ENCODE measurements around the gene OSBPL9.
"Not testable (repeated sequence)": the region's sequence is repeated elsewhere in the genome, so short reads cannot be mapped to it uniquely, and the experiment has no call there.

The OSBPL9 gene

GRCh38 chr1:51814513-51814912 lies 197.6 kb downstream of the OSBPL9 start:
- no peaks in the 10 kb centered on the region for H3K9me2 ChIP-seq (replicated peaks; ENCODE audit: insufficient read depth, low read length)
- H3K36me3 ChIP-seq (replicated peaks; ENCODE audit: insufficient read depth, low read length) = no peaks in the 10 kb centered on the region
- H4K20me1 ChIP-seq (ENCODE audit: insufficient read depth, low read length) = no peaks in the 10 kb centered on the region
- no peaks in the 10 kb centered on the region for H3K79me2 ChIP-seq (ENCODE audit: low read length)
- H3K4me3 ChIP-seq (ENCODE audit: low read length) = no peak overlapping the region
- H3F3A ChIP-seq (ENCODE audit: insufficient read depth, low read length) = no peaks in the 10 kb centered on the region
- H3K9ac ChIP-seq (ENCODE audit: low read length) = no peak overlapping the region
- no peak overlapping the region for H3K27ac ChIP-seq (ENCODE audit: low read length)
- no peaks in the 10 kb centered on the region for H3K27me3 ChIP-seq (replicated peaks; ENCODE audit: insufficient read depth, low read length)
- H2AFZ ChIP-seq (ENCODE audit: low read length) = no peak overlapping the region
- no peaks in the 10 kb centered on the region for H3K4me1 ChIP-seq (ENCODE audit: low read length)
- DNase-seq = no peak
- no peaks in the 10 kb centered on the region for H3K9me3 ChIP-seq (replicated peaks; ENCODE audit: insufficient read depth, low read length)
- H3K4me2 ChIP-seq (ENCODE audit: low read depth, low read length) = no peak overlapping the region
- TF ChIP-seq EZH2phosphoT487 (IDR thresholded peaks at IDR 0.05; ENCODE audit: low read length) (no peak), EZH2 (optimal IDR thresholded peaks at IDR 0.05; ENCODE audit: low read depth, low read length) (no peak), CTCF (IDR thresholded peaks at IDR 0.05; ENCODE audit: low read length) (no peak)

DNA sequence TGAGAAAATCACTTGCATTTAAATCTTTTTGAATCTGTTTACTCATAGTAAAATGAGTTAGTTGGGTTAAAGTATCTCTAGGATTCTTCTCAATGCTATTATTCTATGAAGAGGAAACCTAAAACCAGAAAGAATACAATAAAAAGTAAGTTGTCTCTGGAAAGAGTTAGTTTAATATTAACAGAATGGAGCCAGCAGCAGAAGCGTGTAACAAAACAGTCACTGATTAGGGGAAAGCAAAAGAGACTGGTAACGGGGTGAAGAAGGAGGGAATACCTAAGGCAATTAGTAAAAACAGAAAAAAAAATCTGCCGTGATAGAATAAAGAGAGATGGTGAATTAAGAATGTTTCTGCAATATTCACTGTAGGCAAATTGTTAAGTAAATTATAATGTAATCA lies 201.6 kb downstream of the OSBPL9 start:
- H3K9ac ChIP-seq (ENCODE audit: low read length) = no peak overlapping the region
- DNase-seq = no peak
- no peak overlapping the region for H3K27ac ChIP-seq (ENCODE audit: low read length)
- H3K9me3 ChIP-seq (replicated peaks; ENCODE audit: insufficient read depth, low read length) = no peaks in the 10 kb centered on the region
- no peaks in the 10 kb centered on the region for H3K27me3 ChIP-seq (replicated peaks; ENCODE audit: insufficient read depth, low read length)
- TF ChIP-seq EZH2 (optimal IDR thresholded peaks at IDR 0.05; ENCODE audit: low read depth, low read length) (no peak), EZH2phosphoT487 (IDR thresholded peaks at IDR 0.05; ENCODE audit: low read length) (no peak), CTCF (IDR thresholded peaks at IDR 0.05; ENCODE audit: low read length) (no peak)
- no peak overlapping the region for H2AFZ ChIP-seq (ENCODE audit: low read length)
- no peaks in the 10 kb centered on the region for H3K9me2 ChIP-seq (replicated peaks; ENCODE audit: insufficient read depth, low read length)
- no peaks in the 10 kb centered on the region for H3F3A ChIP-seq (ENCODE audit: insufficient read depth, low read length)
- no peak overlapping the region for H3K4me2 ChIP-seq (ENCODE audit: low read depth, low read length)
- no peaks in the 10 kb centered on the region for H4K20me1 ChIP-seq (ENCODE audit: insufficient read depth, low read length)
- H3K4me1 ChIP-seq (ENCODE audit: low read length) = no peaks in the 10 kb centered on the region
- H3K4me3 ChIP-seq (ENCODE audit: low read length) = no peak overlapping the region
- no peaks in the 10 kb centered on the region for H3K79me2 ChIP-seq (ENCODE audit: low read length)
- H3K36me3 ChIP-seq (replicated peaks; ENCODE audit: insufficient read depth, low read length) = no peaks in the 10 kb centered on the region; the same call in 1 of the 2 replicates

DNA sequence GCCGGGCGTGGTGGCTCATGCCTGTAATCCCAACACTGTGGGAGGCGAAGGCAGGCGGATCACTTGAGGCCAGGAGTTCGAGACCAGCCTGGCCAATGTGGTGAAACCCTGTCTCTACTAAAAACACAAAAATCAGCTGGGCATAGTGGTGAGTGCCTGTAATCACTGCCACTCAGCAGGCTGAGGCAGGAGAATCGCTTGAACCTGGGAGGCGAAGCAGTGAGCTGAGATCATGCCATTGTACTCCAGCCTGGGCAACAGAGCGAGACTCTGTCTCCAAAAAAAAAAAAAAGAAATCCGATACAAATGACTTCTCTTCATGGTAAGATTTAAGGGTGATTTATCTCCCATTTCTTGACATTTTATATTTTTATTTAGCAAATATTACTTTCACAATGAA lies 202.1 kb downstream of the OSBPL9 start:
- H3K9me3 ChIP-seq (replicated peaks; ENCODE audit: insufficient read depth, low read length); H3K36me3 ChIP-seq (replicated peaks; ENCODE audit: insufficient read depth, low read length); H3K4me3 ChIP-seq (ENCODE audit: low read length); H3K9ac ChIP-seq (ENCODE audit: low read length); H3K4me2 ChIP-seq (ENCODE audit: low read depth, low read length); H4K20me1 ChIP-seq (ENCODE audit: insufficient read depth, low read length); DNase-seq; H3K4me1 ChIP-seq (ENCODE audit: low read length); H3K27ac ChIP-seq (ENCODE audit: low read length); H3K9me2 ChIP-seq (replicated peaks; ENCODE audit: insufficient read depth, low read length); H2AFZ ChIP-seq (ENCODE audit: low read length); H3F3A ChIP-seq (ENCODE audit: insufficient read depth, low read length); H3K79me2 ChIP-seq (ENCODE audit: low read length); H3K27me3 ChIP-seq (replicated peaks; ENCODE audit: insufficient read depth, low read length): not testable (repeated sequence)

DNA sequence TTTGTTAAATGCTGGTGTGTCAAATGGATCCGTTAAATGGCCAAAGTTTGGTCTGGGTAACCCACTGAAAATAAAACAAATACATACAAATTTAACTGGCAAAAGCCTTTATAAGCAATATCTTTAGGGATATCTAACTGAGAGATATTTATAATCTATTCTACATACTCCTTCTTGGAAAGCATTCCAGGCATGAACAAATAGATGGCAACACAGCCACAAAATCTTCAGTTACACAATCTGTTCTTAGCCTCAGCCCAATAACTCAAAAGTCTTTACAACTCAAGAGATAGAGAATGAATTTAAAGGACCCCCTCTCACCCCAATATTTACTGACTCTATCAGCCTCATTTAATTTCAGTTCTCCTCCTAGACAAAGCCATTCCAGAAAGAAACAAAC lies 202.9 kb downstream of the OSBPL9 start:
- Histone ChIP-seq H3K4me2 (ENCODE audit: low read depth, low read length) (no peak overlapping the region), H3K27ac (ENCODE audit: low read length) (no peak overlapping the region), H3K9me2 (replicated peaks; ENCODE audit: insufficient read depth, low read length) (no peaks in the 10 kb centered on the region), H3K9ac (ENCODE audit: low read length) (no peak overlapping the region), H3K9me3 (replicated peaks; ENCODE audit: insufficient read depth, low read length) (no peaks in the 10 kb centered on the region), H2AFZ (ENCODE audit: low read length) (no peak overlapping the region), H3K4me1 (ENCODE audit: low read length) (no peaks in the 10 kb centered on the region), H3F3A (ENCODE audit: insufficient read depth, low read length) (no peaks in the 10 kb centered on the region), H3K79me2 (ENCODE audit: low read length) (no peaks in the 10 kb centered on the region), H3K36me3 (replicated peaks; ENCODE audit: insufficient read depth, low read length) (no peaks in the 10 kb centered on the region; the same call in 1 of the 2 replicates), H3K27me3 (replicated peaks; ENCODE audit: insufficient read depth, low read length) (no peaks in the 10 kb centered on the region), H4K20me1 (ENCODE audit: insufficient read depth, low read length) (no peaks in the 10 kb centered on the region), H3K4me3 (ENCODE audit: low read length) (no peak overlapping the region)
- TF ChIP-seq EZH2phosphoT487 (IDR thresholded peaks at IDR 0.05; ENCODE audit: low read length) (no peak), EZH2 (optimal IDR thresholded peaks at IDR 0.05; ENCODE audit: low read depth, low read length) (no peak), CTCF (IDR thresholded peaks at IDR 0.05; ENCODE audit: low read length) (no peak)
- DNase-seq = no peak

All from MM.1S (cell line).